NT2/D1 (cell line): ENCODE measurements around the gene CELSR2.

Experiments
- SUZ12 ChIP-seq: IDR thresholded peaks from 2 replicates; pipeline ENCODE4 v1.6.1; 2011; ENCODE audit not compliant: insufficient read length, insufficient read depth; ENCODE audit errors: extremely low read depth
- YY1 ChIP-seq: IDR thresholded peaks from 2 replicates; pipeline ENCODE4 v1.6.1; 2011; ENCODE audit not compliant: insufficient read length, insufficient read depth
- ZNF274 ChIP-seq: IDR thresholded peaks from 2 replicates; pipeline ENCODE4 v1.6.1; 2011; ENCODE audit warnings: mild to moderate bottlenecking, low read depth, low read length

GRCh38 chr1:109299558-109300343 lies 50.4 kb downstream of the CELSR2 start:
- TF ChIP-seq ZNF274 (no peak), YY1 (no peak), SUZ12 (no peak)
